GM21825 (cell line): ENCODE results near the gene CCDC144A.
"Not testable (repeated sequence)": the region's sequence is repeated elsewhere in the genome, so short reads cannot be mapped to it uniquely, and the experiment has no call there.

ENCODE experiments used
- ATAC-seq: cut with Tn5 transposase; IDR thresholded peaks from one replicate; pipeline ENCODE4 v1.9.1; 2021; ENCODE audit warnings: mild to moderate bottlenecking, moderate library complexity; ENCODE audit not compliant: unreplicated experiment

CCDC144A gene

GRCh38 chr17:16689731-16690281 is at the start of gene CCDC144A:
TSS of gene CCDC144A (plus strand) at chr17:16690241. CDS start at chr17:16690401, 160 bp downstream.
- ATAC-seq = not testable (repeated sequence)

- ATAC-seq = no peak
Observed at GRCh38 chr17:16649585-16649984, 40.5 kb upstream of the CCDC144A start.

- no peak for ATAC-seq
Observed at GRCh38 chr17:16652252-16652651, 37.8 kb upstream of the CCDC144A start.

- ATAC-seq = no peak
Observed at GRCh38 chr17:16652847-16653366, 37.1 kb upstream of the CCDC144A start.

GRCh38 chr17:16653367-16654041 is 36.5 kb upstream of the CCDC144A start, which contains the start of gene ZNF624:
TSS of gene ZNF624 (minus strand) at chr17:16653850.
- ATAC-seq = peak; percentile 91

GRCh38 chr17:16661217-16661616 is 28.8 kb upstream of the CCDC144A start:
- ATAC-seq = no peak

- no peak for ATAC-seq
Observed at GRCh38 chr17:16662936-16663335, 27.1 kb upstream of the CCDC144A start.

- not testable (repeated sequence) for ATAC-seq
Observed at GRCh38 chr17:16666553-16666906, 23.5 kb upstream of the CCDC144A start.

- not testable (repeated sequence) for ATAC-seq
Observed at GRCh38 chr17:16666907-16667636, 23.0 kb upstream of the CCDC144A start.

- ATAC-seq = no peak
Observed at GRCh38 chr17:16676676-16677268, 13.3 kb upstream of the CCDC144A start.

GRCh38 chr17:16683290-16684138 is 6.5 kb upstream of the CCDC144A start:
- ATAC-seq = not testable (repeated sequence)

GRCh38 chr17:16686019-16686418 is 4.0 kb upstream of the CCDC144A start:
- ATAC-seq = not testable (repeated sequence)

- not testable (repeated sequence) for ATAC-seq
Observed at GRCh38 chr17:16687151-16687550, 2.9 kb upstream of the CCDC144A start.

GRCh38 chr17:16690447-16690846 is 406 bp downstream of the CCDC144A start:
- ATAC-seq = not testable (repeated sequence)

- not testable (repeated sequence) for ATAC-seq
Observed at GRCh38 chr17:16697603-16698002, 7.6 kb downstream of the CCDC144A start.

- not testable (repeated sequence) for ATAC-seq
Observed at GRCh38 chr17:16745492-16746203, 55.6 kb downstream of the CCDC144A start.

- ATAC-seq = peak; percentile 72
Observed at GRCh38 chr17:16746571-16746970, 56.5 kb downstream of the CCDC144A start.

- not testable (repeated sequence) for ATAC-seq
Observed at GRCh38 chr17:16750515-16750914, 60.5 kb downstream of the CCDC144A start.

GRCh38 chr17:16751224-16751923 is 61.3 kb downstream of the CCDC144A start:
- ATAC-seq = not testable (repeated sequence)
